GM19467 (cell line): ENCODE measurements around the gene ELOB.

Experiments
- ATAC-seq: cut with Tn5 transposase; IDR thresholded peaks from one replicate; pipeline ENCODE4 v1.9.1; 2021; ENCODE audit warnings: mild to moderate bottlenecking, moderate library complexity; ENCODE audit not compliant: unreplicated experiment

ELOB gene

GRCh38 chr16:2784358-2785100, 7.4 kb upstream of the ELOB start:
- ATAC-seq = no peak

- no peak for ATAC-seq
Observed at GRCh38 chr16:2783581-2784357, 6.7 kb upstream of the ELOB start.

- ATAC-seq = no peak
Observed at GRCh38 chr16:2782583-2783351, 5.7 kb upstream of the ELOB start.

GRCh38 chr16:2779978-2780898, 3.2 kb upstream of the ELOB start:
- ATAC-seq = no peak

GRCh38 chr16:2779151-2779920, 2.3 kb upstream of the ELOB start:
- no peak for ATAC-seq

GRCh38 chr16:2778630-2778958, 1.5 kb upstream of the ELOB start:
- ATAC-seq = no peak

GRCh38 chr16:2777903-2778629, 986 bp upstream of the ELOB start:
- peak; percentile 8 for ATAC-seq

- ATAC-seq = peak; percentile 19
Observed at GRCh38 chr16:2776500-2777139, 460 bp downstream of the ELOB start.

GRCh38 chr16:2775765-2776499, 1.1 kb downstream of the ELOB start:
- no peak for ATAC-seq

- ATAC-seq = no peak
Observed at GRCh38 chr16:2775131-2775716, 1.9 kb downstream of the ELOB start.

- no peak for ATAC-seq
Observed at GRCh38 chr16:2774161-2774891, 2.8 kb downstream of the ELOB start.

GRCh38 chr16:2773188-2773968, 3.7 kb downstream of the ELOB start:
- no peak for ATAC-seq

GRCh38 chr16:2771496-2772402, 5.3 kb downstream of the ELOB start:
- no peak for ATAC-seq

GRCh38 chr16:2770057-2770951, 6.8 kb downstream of the ELOB start:
- ATAC-seq = no peak
